GM10266 (cell line): ENCODE measurements around the gene CNTNAP4.

Experiments
- DNase-seq: peaks from one replicate; pipeline ENCODE4 v3.0.0; 2012; ENCODE audit errors: extremely low spot score
- TF ChIP-seq, protein P1 (sequence below): IDR thresholded peaks from 2 replicates; pipeline ENCODE4 v1.5.1; 2012; ENCODE audit warnings: mild to moderate bottlenecking, low read depth; ENCODE audit not compliant: control insufficient read depth, insufficient read depth; ENCODE audit errors: missing control alignments

The CNTNAP4 gene

DNA sequence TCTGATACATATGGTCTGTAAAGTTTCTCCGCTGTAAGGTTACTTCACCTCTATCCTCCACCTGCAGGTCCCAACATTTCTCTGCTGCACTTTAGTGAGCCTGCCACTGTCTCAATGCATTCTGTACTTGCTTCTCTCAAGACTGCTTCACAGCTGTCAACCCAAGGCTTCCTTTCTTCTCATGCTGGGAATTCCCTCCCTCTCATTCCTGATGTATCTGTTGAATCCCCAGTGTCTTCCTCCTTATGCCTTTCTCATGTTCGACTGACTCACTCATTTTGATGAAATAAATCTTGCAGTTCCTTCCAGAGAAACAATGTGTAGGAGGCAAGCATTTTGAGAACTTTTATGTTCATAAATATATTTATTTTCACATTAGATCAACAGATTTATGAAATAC is 288.3 kb downstream of the CNTNAP4 start:
- DNase-seq = no peak
- TF ChIP-seq, protein P1, sequence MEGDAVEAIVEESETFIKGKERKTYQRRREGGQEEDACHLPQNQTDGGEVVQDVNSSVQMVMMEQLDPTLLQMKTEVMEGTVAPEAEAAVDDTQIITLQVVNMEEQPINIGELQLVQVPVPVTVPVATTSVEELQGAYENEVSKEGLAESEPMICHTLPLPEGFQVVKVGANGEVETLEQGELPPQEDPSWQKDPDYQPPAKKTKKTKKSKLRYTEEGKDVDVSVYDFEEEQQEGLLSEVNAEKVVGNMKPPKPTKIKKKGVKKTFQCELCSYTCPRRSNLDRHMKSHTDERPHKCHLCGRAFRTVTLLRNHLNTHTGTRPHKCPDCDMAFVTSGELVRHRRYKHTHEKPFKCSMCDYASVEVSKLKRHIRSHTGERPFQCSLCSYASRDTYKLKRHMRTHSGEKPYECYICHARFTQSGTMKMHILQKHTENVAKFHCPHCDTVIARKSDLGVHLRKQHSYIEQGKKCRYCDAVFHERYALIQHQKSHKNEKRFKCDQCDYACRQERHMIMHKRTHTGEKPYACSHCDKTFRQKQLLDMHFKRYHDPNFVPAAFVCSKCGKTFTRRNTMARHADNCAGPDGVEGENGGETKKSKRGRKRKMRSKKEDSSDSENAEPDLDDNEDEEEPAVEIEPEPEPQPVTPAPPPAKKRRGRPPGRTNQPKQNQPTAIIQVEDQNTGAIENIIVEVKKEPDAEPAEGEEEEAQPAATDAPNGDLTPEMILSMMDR = no peak

- TF ChIP-seq, protein P1 = no peak
- DNase-seq = no peak
These were observed 294.6 kb downstream of the CNTNAP4 start for GRCh38 chr16:76571755-76572154.

GRCh38 chr16:76573281-76573680 is 296.1 kb downstream of the CNTNAP4 start:
- TF ChIP-seq, protein P1 = no peak
- no peak for DNase-seq

DNA sequence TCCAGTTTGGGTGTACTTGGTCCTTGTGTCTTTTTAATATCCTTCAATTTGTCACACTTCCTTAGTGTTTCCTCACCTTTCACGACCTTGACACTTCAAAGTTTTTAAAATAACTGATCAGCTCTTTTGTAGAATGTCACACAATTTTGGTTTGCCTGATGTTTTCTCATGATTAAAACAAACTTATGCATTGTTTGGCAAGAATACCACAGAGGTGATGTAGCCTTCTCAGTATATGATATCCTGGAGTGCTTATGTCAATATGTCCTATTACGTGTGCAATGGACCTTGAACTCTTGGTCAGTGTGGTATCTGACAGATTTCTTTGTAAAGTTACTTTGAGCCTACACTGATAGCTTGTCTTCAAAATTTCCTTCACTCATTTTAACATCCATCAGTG is 297.4 kb downstream of the CNTNAP4 start:
- TF ChIP-seq, protein P1 = no peak
- DNase-seq = no peak

GRCh38 chr16:76576526-76576925 is 299.3 kb downstream of the CNTNAP4 start:
- TF ChIP-seq, protein P1 = no peak
- DNase-seq = no peak

- TF ChIP-seq, protein P1 = no peak
- peak; percentile 29 for DNase-seq
These were observed 299.8 kb downstream of the CNTNAP4 start for GRCh38 chr16:76577003-76577402.

DNA sequence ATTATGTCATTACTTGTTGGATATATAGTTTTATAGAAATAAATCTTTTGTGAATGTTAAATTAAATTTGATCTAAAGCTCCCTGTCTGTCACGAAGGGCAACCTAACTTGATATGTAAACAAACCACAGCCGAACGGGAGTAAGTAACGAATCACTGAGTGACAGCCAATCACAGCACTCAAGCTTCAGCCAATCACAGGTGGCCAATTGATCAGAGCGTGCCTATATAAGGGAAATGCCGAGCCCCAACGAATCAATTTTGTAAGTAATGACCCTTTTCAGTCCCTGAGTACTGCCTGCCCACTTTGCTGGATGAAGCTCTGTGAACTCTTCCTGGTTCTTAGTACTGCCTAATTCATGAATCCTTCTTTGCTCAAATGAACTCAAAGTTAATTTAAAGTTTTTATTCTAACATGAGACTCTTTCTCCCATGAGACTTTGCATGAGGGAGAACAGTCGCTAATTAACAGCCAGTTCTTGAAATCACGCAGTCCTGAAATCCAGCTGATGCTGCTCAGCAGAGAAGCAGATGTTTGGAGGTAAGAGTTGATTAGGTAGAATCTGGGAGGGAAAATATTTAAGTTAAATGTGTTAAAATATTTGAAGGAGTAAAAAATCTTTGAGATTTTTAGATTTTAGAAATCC is 302.2 kb downstream of the CNTNAP4 start:
- TF ChIP-seq, protein P1 = no peak
- DNase-seq = no peak
